HG02610 (cell line): ENCODE data around the gene RPEL1.
"Not testable (repeated sequence)": the region's sequence is repeated elsewhere in the genome, so short reads cannot be mapped to it uniquely, and the experiment has no call there.

Experiments
- ATAC-seq: cut with Tn5 transposase; IDR thresholded peaks from one replicate; pipeline ENCODE4 v1.9.1; 2021; ENCODE audit warnings: mild to moderate bottlenecking, moderate library complexity; ENCODE audit not compliant: unreplicated experiment

RPEL1 gene

GRCh38 chr10:103245587-103245986 is at the start of gene RPEL1:
Gene RPEL1 (plus strand): TSS chr10:103245887. CDS start chr10:103245997, 110 bp downstream.
- not testable (repeated sequence) for ATAC-seq

- no peak for ATAC-seq
Measured at GRCh38 chr10:103196516-103196915, 49.2 kb upstream of the RPEL1 start.

DNA sequence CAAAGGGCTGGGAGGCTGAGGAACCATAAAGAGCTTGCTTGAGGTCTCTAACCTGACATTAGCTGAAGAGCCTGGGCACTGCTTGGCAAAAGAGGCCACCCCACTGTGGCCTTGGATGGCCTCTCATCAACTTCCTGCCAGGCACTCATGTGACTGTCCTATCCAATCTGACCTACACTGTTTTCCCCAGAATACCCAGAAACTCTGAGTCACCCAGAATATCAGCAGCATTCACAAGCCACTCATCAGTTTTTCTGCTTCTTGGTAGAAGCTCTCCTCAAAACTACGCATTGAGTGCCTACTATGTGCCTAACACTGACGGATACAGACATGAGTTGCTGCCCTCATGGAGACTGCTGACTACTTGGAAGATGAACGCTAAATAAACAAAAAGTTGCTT is 48.5 kb upstream of the RPEL1 start:
- no peak for ATAC-seq

GRCh38 chr10:103197903-103198302 is 47.8 kb upstream of the RPEL1 start:
- no peak for ATAC-seq

GRCh38 chr10:103198648-103199047 is 47.0 kb upstream of the RPEL1 start:
- ATAC-seq, result no peak

- ATAC-seq, result no peak
Measured at GRCh38 chr10:103199488-103199887, 46.2 kb upstream of the RPEL1 start.

GRCh38 chr10:103202319-103202718 is 43.4 kb upstream of the RPEL1 start:
- ATAC-seq, result no peak

DNA sequence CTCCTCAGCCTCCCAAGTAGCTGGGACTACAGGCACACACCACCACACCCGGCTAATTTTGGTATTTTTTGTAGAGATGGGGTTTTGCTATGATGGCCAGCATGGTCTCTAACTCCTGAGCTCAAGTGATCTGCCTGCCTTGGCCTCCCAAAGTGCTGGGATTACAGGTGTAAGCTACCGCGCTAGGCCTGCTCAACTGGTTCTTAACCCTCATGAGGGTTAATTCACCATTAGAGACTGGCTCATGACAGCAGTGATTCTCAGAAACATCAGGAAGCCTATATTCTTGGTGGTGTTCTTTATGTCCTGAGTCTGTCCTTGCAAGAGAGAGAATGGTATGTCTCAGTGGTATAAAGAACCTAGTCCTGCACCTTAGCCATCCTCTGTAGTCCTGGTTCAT is 42.2 kb upstream of the RPEL1 start:
- no peak for ATAC-seq

GRCh38 chr10:103204353-103205255 is 41.1 kb upstream of the RPEL1 start:
- no peak for ATAC-seq

DNA sequence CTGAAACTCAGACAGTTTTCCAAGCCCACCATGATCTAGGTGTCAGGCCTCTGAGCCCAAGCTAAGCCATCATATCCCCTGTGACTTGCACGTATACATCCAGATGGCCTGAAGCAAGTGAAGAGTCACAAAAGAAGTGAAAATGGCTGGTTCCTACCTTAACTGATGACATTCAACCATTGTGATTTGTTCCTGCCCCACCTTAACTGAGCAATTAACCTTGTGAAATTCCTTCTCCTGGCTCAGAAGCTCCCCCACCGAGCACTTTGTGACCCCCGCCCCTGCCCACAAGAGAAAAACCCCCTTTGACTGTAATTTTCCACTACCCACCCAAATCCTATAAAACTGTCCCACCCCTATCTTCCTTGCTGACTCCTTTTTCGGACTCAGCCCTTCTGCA is 40.3 kb upstream of the RPEL1 start:
- not testable (repeated sequence) for ATAC-seq

DNA sequence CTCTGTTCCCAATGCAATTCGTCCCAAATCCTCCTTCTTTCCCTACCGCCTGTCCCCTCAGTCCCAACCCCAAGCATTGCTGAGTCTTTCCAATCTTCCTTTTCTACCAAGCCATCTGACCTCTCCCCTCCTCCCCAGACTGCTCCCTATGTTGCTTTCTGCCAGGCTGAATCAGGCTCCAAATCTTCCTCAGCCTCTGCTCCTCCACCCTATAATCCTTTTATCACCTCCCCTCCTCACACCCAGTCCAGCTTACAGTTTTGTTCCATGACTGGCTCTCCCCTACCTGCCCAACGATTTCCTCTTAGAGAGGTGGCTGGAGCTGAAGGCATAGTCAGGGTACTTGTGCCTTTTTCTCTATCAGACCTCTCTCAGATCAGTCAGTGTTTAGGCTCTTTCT is 39.0 kb upstream of the RPEL1 start:
- not testable (repeated sequence) for ATAC-seq

- no peak for ATAC-seq
Measured at GRCh38 chr10:103207141-103207540, 38.5 kb upstream of the RPEL1 start.

DNA sequence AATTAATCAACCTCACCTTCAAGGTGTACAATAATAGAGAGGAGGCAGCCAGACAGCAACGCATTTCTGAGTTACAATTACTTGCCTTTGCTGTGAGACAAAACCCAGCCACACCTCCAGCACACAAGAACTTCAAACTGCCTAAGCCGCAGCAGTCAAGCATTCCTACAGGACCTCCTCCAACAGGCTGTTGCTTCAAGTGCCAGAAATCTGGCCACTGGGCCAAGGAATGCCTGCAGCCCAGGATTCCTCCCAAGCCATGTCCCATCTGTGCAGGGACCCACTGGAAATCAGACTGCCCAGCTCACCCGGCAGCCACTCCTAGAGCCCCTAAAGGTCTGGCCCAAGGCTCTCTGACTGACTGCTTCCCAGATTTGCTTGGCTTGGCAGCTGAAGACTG is 38.0 kb upstream of the RPEL1 start:
- not testable (repeated sequence) for ATAC-seq

DNA sequence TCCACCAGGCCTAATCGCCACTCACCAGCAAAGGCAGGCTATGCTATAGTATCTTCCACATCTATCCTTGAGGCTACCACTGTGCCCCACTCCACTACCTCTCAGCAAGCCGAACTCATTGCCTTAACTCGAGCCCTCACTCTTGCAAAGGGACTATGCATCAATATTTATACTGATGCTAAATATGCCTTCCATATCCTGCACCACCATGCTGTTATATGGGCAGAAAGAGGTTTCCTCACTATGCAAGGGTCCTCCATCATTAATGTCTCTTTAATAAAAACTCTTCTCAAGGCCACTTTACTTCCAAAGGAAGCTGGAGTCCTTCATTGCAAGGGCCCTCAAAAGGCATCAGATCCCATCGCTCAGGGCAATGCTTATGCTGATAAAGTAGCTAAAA is 35.4 kb upstream of the RPEL1 start:
- ATAC-seq, result not testable (repeated sequence)

DNA sequence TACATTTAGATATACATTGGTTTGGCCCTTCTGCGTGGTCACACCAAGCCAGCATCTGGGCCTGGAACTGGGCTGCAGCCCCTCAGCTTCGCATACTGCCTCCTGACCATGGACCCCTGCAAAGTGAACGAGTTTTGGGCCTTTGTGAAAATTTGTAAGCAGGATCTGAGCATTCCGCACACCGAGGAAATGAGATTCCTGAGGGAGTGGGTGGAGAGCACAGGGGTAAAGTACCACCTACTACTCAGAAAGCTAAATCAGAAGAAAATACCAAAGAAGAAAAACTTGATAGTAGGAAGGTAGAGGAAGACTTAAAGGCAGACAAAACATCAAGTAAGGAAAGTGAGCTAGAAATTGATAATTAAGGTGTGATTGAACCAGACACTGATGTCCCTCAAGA is 30.1 kb upstream of the RPEL1 start:
- ATAC-seq, result no peak

- not testable (repeated sequence) for ATAC-seq
Measured at GRCh38 chr10:103216362-103216761, 29.3 kb upstream of the RPEL1 start.

DNA sequence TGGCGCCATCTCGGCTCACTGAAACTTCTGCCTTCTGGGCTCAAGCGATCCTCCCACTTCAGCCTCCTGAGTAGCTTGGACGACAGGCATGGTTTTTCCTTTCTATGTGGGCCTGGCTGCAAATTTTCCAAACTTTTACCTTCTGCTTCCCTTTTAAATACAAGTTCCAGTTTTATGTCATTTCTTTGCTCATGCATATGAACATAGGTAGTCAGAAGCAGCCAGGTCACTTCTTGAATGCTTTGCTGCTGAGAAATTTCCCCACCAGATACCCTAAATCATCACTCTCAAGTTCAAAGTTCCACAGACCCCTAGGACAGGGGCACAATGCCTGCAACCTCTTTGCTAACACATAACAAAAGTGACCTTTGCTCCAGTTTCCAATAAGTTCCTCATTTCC is 21.6 kb upstream of the RPEL1 start:
- no peak for ATAC-seq

DNA sequence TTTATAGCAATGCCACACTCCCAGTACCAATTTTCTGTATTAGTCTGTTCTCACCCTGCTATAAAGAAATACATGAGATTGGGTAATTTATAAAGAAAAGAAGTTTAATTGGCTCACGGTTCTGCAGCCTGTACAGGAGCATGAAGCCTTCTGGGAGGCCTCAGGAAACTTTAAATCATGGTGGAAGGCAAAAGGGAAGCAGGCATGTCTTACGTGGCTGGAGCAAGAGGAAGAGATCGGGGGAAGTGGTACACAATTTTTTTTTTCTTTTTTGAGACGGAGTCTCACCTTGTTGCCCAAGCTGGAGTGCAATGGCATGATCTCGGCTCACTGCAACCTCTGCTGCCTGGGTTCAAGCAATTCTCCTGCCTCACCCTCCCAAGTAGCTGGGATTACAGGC is 21.0 kb upstream of the RPEL1 start:
- not testable (repeated sequence) for ATAC-seq

GRCh38 chr10:103225939-103226338 is 19.7 kb upstream of the RPEL1 start:
- no peak for ATAC-seq

- no peak for ATAC-seq
Measured at GRCh38 chr10:103227416-103227815, 18.3 kb upstream of the RPEL1 start.

- ATAC-seq, result no peak
Measured at GRCh38 chr10:103231047-103231551, 14.6 kb upstream of the RPEL1 start.

- ATAC-seq, result no peak
Measured at GRCh38 chr10:103232131-103232673, 13.5 kb upstream of the RPEL1 start.
